ENCODE data around the gene TBC1D22A. TPM values are rescaled to one million over a fixed set of nuclear protein-coding genes. Genes with fewer than 3 reads are reported as not detected.

Gene TBC1D22A
- total RNA-seq, 3 donors from 2014 or later: 35.6 to 51.9 (median 41.8) TPM

DNA sequence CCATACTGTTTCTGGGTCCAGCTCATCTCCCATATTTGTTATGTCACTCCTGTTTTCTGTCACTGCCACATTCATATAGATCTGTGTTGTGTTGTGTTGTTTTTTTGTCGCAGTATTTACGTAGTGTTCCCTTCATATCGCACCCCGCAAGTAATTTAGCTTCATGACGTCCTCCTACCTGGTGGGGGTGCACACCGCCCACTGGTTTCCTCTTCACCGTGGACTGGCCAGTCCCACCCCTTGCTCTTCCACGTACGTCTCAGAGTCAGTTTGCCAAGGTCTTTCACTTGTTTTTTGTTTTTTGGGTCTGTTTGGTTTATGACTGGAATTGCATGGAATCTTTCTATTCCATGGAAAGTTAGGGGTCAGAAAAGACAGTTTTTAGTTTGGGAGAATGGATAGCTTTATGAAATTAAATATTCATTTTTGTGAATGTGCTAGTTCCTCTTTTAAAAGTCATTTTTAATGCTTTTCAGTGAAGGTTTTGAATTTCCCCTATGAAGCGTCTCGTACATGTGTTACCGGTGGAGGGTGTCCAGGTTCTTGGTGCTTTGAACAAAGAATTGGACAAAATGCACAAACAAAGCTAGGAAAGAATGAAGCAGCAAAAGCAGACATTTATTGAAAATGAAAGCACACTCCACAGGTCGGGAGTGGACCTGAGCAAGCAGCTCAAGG lies 134.3 kb downstream of the TBC1D22A start:
- Histone ChIP-seq H3K36me3 (ENCODE audit: low read depth) (no peaks in the 10 kb centered on the region), H3K4me3 (no peak overlapping the region), H3K4me1 (ENCODE audit: low read depth) (no peaks in the 10 kb centered on the region), H3K9me3 (no peaks in the 10 kb centered on the region)
- intact Hi-C loops (cut with DNase I, micrococcal nuclease): no loop called here
- ATAC-seq (no peak), DNase-seq (no peak)
- TF ChIP-seq, protein P1, sequence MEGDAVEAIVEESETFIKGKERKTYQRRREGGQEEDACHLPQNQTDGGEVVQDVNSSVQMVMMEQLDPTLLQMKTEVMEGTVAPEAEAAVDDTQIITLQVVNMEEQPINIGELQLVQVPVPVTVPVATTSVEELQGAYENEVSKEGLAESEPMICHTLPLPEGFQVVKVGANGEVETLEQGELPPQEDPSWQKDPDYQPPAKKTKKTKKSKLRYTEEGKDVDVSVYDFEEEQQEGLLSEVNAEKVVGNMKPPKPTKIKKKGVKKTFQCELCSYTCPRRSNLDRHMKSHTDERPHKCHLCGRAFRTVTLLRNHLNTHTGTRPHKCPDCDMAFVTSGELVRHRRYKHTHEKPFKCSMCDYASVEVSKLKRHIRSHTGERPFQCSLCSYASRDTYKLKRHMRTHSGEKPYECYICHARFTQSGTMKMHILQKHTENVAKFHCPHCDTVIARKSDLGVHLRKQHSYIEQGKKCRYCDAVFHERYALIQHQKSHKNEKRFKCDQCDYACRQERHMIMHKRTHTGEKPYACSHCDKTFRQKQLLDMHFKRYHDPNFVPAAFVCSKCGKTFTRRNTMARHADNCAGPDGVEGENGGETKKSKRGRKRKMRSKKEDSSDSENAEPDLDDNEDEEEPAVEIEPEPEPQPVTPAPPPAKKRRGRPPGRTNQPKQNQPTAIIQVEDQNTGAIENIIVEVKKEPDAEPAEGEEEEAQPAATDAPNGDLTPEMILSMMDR (IDR thresholded peaks at IDR 0.05): no peak

DNA sequence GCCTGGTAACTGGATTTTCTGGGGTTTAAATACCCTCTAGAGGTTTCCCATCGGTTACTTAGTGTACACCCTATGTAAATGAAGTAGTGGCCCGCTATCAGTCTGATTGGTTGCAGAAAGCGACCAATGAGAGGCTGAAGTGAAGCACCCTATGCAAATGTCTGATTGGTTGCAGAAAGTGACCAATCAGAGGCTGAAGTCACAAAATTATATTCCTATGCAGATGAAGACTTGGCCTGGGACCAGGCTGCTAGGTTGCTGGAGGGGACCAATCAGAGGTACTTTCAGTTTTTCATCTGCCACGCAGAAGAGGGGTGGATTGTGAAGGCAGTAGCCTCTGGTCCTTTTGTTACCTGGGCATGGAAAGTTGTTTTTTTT lies 134.8 kb downstream of the TBC1D22A start:
- DNase-seq: no peak
- H3K4me3 ChIP-seq: no peak overlapping the region
- H3K4me1 ChIP-seq (ENCODE audit: low read depth): no peaks in the 10 kb centered on the region
- TF ChIP-seq, protein P1 (IDR thresholded peaks at IDR 0.05): no peak
- H3K36me3 ChIP-seq (ENCODE audit: low read depth): no peaks in the 10 kb centered on the region
- intact Hi-C loops (cut with DNase I, micrococcal nuclease): no loop called here
- no peaks in the 10 kb centered on the region for H3K9me3 ChIP-seq
- ATAC-seq: no peak

DNA sequence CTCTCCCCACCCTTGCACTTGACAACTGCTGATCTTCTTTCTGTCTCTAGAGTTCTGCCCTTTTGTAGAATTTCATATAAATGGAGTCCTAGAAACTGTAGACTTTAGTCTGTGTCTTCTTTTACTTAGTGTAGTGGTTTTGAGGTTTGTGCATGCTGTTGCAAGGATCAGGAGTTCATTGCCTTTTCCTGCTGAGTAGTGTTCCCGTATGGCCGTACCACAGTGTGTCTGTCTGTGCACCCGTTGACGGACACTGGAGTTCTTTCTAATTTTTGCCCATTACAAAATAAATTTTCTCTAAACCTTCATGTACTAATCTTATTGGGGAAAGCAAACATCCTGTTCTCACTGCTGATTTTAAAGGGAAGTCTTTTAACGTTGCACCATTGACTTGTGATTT lies 138.1 kb downstream of the TBC1D22A start:
- Histone ChIP-seq H3K4me1 (ENCODE audit: low read depth) (no peaks in the 10 kb centered on the region), H3K4me3 (no peak overlapping the region), H3K36me3 (ENCODE audit: low read depth) (no peaks in the 10 kb centered on the region), H3K9me3 (no peaks in the 10 kb centered on the region)
- DNase-seq (no peak), ATAC-seq (no peak)
- intact Hi-C loops (cut with DNase I, micrococcal nuclease): no loop called here
- TF ChIP-seq, protein P1 (IDR thresholded peaks at IDR 0.05): no peak

DNA sequence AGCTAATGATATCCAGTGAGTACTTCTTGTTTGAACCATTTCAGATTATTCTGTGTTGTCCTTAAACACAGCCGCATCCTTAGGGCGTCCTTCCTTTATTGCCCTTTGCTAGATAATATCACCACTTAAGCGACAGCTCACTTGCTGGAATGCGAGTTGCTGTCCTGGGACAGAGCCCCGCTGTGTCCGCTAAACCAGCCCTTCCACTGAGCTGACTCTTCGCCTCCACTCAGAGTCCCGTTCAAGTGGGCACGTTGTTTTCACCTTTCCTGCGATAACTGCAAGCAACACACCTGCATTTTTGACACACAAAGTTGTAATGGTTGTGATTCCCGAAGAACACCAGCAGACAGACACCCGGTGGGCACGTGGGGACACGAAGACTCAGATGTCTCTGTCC lies 140.0 kb downstream of the TBC1D22A start:
- no peak for DNase-seq
- ATAC-seq: no peak
- TF ChIP-seq, protein P1 (IDR thresholded peaks at IDR 0.05): no peak

GRCh38 chr22:46902998-46903916 lies 140.8 kb downstream of the TBC1D22A start:
- TF ChIP-seq, protein P1 (IDR thresholded peaks at IDR 0.05): no peak
- Histone ChIP-seq H3K4me3 (no peak overlapping the region), H3K4me1 (ENCODE audit: low read depth) (no peaks in the 10 kb centered on the region), H3K9me3 (no peaks in the 10 kb centered on the region), H3K36me3 (ENCODE audit: low read depth) (no peaks in the 10 kb centered on the region)
- intact Hi-C loops (cut with DNase I, micrococcal nuclease): no loop called here
- ATAC-seq (no peak), DNase-seq (no peak)

More for the DNA sequence above, 140.0 kb downstream of the TBC1D22A start:
- Histone ChIP-seq H3K4me3 (no peak overlapping the region), H3K4me1 (ENCODE audit: low read depth) (no peaks in the 10 kb centered on the region), H3K9me3 (no peaks in the 10 kb centered on the region), H3K36me3 (ENCODE audit: low read depth) (no peaks in the 10 kb centered on the region)
- intact Hi-C loops (cut with DNase I, micrococcal nuclease): no loop called here
